Type B pancreatic cell (in vitro differentiated cells): Measurements from ENCODE around the gene ACP6. TPM values are rescaled to one million over a fixed set of nuclear protein-coding genes. Genes with fewer than 3 reads are reported as not detected.
A peak's percentile ranks its signal among the peaks of the same experiment; 100 is the strongest.

Experiments
- DNase-seq: peaks from one replicate; pipeline ENCODE4 v3.0.0; 2021; ENCODE audit warnings: mixed read lengths; ENCODE audit not compliant: unreplicated experiment; ENCODE audit errors: extremely low spot score
- H3K27ac Mint-ChIP-seq: 2 replicates; pipeline ENCODE4 v1.8.0; 2021; ENCODE audit warnings: mild to moderate bottlenecking, mixed read lengths
- H3K27me3 Mint-ChIP-seq: 2 replicates; pipeline ENCODE4 v1.8.0; 2021; ENCODE audit warnings: mixed read lengths
- H3K36me3 Mint-ChIP-seq: 2 replicates; pipeline ENCODE4 v1.8.0; 2021; ENCODE audit warnings: mixed read lengths
- H3K4me1 Mint-ChIP-seq: one replicate; pipeline ENCODE4 v1.8.0; 2021; ENCODE audit warnings: mixed read lengths; ENCODE audit not compliant: unreplicated experiment
- H3K4me3 Mint-ChIP-seq: 2 replicates; pipeline ENCODE4 v1.8.0; 2021; ENCODE audit warnings: mild to moderate bottlenecking, mixed read lengths
- H3K9me3 Mint-ChIP-seq: 2 replicates; pipeline ENCODE4 v1.8.0; 2021; ENCODE audit warnings: mixed read lengths
- CTCF ChIP-seq: fragments of 200-600 bp; sonication (generic); conservative IDR thresholded peaks from 2 replicates; pipeline ENCODE4 v1.5.0; 2021; ENCODE audit warnings: antibody characterized with exemption, mild to moderate bottlenecking
- total RNA-seq: library from RNA; stranded (reverse); gene quantifications from 2 replicates; pipeline ENCODE4 v1.2.1, GENCODE V29; 2021; ENCODE audit warnings: low replicate concordance

ACP6 gene
- total RNA-seq, 1 donor from 2014 or later = 28.8 TPM

GRCh38 chr1:147664206-147664605 is 6.1 kb downstream of the ACP6 start:
- Mint-ChIP-seq H3K4me1 (peaks cover 14% of the 10 kb centered on the region), H3K9me3 (peaks cover 15% of the 10 kb centered on the region), H3K27me3 (no peaks in the 10 kb centered on the region)

GRCh38 chr1:147654511-147654910 is 15.8 kb downstream of the ACP6 start:
- peaks cover 17% of the 10 kb centered on the region for H3K36me3 Mint-ChIP-seq

More at GRCh38 chr1:147664206-147664605, 6.1 kb downstream of the ACP6 start:
- Mint-ChIP-seq H3K4me3 (no peak overlapping the region), H3K27ac (no peak overlapping the region), H3K36me3 (peaks cover 27% of the 10 kb centered on the region)
- DNase-seq = no peak
- no peak for TF ChIP-seq CTCF

GRCh38 chr1:147652306-147652705 is 18.0 kb downstream of the ACP6 start:
- peaks cover 17% of the 10 kb centered on the region for H3K36me3 Mint-ChIP-seq

More at GRCh38 chr1:147654511-147654910, 15.8 kb downstream of the ACP6 start:
- H3K9me3 Mint-ChIP-seq = no peaks in the 10 kb centered on the region
- no peak for TF ChIP-seq CTCF
- no peak overlapping the region for H3K4me3 Mint-ChIP-seq
- H3K27me3 Mint-ChIP-seq = no peaks in the 10 kb centered on the region
- DNase-seq = no peak
- H3K4me1 Mint-ChIP-seq = no peaks in the 10 kb centered on the region
- H3K27ac Mint-ChIP-seq = peak overlapping the region; percentile 63

GRCh38 chr1:147651466-147651865 is 18.9 kb downstream of the ACP6 start:
- no peak for DNase-seq
- Mint-ChIP-seq H3K4me1 (no peaks in the 10 kb centered on the region), H3K9me3 (no peaks in the 10 kb centered on the region), H3K36me3 (peaks cover 22% of the 10 kb centered on the region), H3K27me3 (no peaks in the 10 kb centered on the region), H3K4me3 (no peak overlapping the region), H3K27ac (no peak overlapping the region)
- no peak for TF ChIP-seq CTCF

More at GRCh38 chr1:147652306-147652705, 18.0 kb downstream of the ACP6 start:
- Mint-ChIP-seq H3K4me1 (no peaks in the 10 kb centered on the region), H3K9me3 (no peaks in the 10 kb centered on the region), H3K27me3 (no peaks in the 10 kb centered on the region), H3K4me3 (no peak overlapping the region), H3K27ac (no peak overlapping the region)
- no peak for DNase-seq
- no peak for TF ChIP-seq CTCF

GRCh38 chr1:147648933-147649332 is 21.4 kb downstream of the ACP6 start:
- Mint-ChIP-seq H3K4me3 (no peak overlapping the region), H3K27ac (no peak overlapping the region), H3K36me3 (peaks cover 22% of the 10 kb centered on the region), H3K27me3 (no peaks in the 10 kb centered on the region), H3K4me1 (no peaks in the 10 kb centered on the region), H3K9me3 (no peaks in the 10 kb centered on the region)
- no peak for DNase-seq
- no peak for TF ChIP-seq CTCF
